ENCODE results near the gene C1orf167.
A peak's percentile ranks its signal among the peaks of the same experiment; 100 is the strongest.

The C1orf167 gene

DNA sequence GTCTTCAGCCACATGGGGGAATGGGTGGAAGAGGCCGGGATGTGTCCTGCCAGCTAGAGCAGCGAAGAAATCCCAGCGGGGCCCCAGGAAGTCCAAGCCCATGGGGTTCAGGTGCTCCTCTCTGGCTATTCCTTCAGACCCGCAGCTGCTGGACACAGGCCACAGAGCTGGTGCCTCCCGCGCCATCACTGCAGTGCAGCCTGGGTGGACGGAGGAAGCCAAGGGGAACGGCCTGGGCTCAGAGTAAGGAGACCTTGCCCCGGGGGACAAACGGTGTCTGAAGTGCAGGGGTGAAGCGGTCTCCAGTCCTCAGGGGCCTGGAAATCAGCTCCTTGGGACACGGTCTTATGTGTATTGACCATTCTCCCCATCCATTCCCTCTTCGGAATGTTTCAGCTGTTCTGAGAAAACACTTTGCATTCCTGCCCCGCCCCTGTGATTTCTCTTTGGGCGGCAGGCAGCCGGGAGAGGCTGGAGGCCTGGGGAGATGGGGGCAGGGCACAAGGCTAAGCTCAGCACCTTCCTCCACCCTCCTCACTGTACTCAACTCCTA, 25.3 kb downstream of the C1orf167 start:
- no peak for DNase-seq

DNA sequence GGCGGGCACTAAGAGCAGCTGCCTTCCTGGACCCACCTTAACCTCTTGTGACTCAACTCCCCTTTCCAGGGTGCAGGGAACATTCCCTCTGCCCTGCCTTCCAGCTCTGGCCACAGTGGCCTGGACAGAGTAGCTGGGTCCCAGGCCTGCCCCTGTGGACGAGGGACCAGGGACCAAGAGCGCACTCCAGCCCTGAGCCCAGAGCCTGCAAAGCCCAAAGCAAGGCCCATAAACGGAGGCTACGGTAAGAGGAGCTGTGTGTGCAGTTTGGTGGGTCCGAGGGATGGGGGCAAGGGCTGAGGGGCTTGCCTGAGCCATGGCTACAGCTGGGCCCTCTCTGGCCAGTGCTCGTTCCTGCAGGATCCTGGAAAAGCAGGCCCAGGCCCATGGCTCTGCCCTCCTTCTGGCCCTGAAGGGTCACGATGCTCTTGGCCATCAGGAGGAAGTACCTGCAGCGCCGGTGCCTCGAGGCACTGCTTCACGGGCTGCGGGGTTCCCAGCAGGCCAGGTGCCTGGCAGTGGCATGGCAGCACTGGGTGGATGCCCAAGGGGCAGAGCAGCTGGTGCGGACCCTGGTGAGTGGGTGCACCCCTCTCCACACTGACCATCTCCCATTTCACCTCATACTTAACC, 25.9 kb downstream of the C1orf167 start:
- no peak for DNase-seq

DNA sequence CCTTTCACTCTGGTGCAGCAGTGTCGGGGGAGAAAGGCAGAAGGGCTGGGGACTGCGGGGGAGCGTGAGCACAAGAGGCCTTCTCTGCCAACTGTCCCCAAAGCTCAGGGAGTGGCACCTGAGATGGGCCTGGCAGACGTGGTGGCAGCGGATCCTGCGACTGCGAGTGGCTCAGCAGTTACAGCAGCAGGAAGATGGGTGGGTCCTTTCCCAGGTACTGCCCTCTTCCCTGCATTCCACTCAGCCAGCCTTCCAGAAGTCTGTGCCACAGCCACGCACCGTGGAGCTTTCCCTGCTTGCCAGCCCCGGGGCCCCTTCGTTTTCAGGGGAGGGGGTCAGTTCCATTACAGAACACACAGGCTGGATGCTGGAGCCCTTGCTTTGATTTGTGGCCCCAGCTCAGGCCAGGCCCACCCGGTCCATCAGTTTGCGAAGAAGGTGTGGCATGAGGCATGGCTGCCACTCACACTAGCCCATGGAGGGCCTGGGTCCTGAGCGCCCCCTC, 26.6 kb downstream of the C1orf167 start:
- no peak for DNase-seq

DNA sequence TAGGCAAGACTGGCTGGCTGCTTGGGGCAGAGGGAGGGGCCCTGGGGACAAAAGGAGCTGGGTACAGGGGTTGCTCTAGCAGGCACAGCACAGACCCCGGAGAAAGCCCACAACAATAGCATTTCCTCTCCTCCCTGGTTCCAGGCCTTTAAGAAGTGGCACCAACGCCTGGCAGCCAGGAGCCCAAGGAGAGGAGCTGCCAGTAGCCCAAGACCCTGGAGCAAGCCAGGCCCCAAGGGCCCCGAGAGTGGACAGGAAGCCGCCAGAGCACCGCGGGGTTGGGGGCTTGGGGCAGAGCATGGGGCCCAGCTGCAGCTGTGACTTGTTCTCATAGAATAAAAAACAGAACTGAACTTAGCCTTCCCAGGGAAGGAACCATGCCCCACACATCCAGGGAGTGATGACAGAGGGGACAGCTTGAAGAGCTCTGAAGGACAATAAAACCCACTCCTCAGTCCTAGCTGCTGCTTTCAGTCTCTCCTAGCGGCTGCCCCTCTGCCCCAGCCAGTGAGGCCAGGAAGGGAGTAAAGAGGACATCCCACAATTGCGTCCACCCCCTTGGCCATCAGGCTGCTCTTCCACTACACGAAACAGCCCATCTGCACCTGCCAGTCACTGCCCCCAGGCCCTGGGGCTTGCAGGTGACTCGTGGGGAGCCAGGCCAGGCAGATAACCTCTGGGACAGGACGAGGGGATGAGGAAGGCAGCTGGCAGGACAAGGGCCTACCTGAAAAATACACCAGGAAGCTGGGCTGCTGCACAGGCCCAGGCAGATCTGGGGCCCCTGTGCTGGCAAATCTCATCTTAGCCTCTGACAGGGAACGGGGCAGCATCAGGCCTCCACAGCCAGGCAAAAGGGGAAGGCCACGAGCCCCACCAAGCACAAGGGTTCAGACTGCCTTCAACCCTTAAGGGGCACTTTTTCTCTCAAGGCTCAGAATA, 27.4 kb downstream of the C1orf167 start:
- no peak for DNase-seq

DNA sequence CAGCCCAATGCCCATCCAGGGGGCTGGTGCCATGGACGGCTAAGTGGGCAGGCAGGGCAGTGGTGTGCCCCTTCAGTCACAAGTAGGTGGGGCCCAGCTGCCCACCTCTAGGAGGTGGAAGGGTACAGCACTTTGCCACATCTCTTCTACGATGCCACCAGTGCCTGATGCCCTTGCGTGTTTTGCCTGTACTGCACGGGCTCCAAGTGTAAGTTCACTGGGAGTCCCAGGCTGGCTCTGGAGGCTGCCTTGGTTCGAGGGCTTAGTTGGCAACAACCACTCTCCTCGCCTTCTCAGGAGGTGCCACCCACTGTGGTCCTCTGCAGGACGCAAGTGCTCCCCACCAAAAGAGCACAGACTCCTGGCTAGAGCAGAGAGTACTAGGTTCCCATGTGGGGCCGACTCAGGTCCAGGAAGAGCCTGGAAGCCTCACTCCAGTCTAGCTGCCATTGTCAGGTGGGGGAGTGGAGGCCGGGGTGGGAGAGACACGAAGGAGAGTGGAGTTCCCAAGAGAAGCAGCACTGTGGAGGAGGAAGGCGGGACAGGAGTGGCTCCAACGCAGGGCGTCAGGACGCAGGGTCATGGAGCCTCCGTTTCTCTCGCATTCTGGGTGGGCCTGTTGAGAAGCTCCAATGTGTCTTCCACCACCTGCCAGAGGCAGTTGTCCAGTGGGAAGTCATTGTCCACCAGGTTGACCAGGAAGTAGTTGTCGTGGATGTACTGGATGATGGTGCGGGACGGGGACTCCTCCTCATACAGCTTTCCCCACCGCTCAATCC, 28.3 kb downstream of the C1orf167 start:
- no peak for DNase-seq

DNA sequence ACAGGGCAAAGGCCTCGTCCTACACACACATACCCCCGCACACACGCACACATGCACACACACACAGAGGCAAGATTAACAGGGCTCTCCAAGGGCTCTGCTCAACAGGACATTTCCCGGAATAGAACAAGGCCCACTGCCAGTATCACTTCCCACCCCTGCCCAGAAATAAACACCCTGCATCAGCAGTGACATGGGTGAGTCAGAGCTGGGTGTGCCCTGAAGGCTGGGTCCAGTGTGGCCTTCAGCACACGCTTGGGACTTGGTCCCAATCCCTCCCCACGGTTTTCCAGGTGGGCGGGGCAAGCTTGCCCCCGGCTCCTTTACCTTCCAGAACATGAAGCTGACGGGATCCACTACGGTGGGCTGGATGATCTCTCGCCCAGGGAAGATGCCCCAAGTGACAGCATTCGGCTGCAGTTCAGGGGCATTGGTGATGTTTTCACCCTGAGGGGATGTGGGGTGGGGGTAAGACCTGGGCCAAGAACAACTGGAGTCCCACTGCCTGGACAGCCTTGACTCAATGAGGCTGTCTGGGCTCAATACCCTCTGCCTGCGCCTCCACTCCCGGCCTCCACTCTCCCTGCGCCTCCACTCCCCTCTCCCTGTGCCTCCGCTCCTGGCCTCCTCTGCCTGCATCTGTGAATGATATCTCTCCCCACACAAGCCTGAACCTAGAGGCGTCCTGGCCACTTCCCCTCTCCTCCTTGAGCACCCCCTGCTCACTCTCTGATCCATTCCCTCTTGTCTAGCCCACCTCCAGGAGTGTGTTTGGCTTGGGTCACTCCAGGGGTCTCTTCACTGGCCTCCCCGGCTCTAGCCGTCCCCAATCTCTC, 29.1 kb downstream of the C1orf167 start:
- DNase-seq, result no peak

DNA sequence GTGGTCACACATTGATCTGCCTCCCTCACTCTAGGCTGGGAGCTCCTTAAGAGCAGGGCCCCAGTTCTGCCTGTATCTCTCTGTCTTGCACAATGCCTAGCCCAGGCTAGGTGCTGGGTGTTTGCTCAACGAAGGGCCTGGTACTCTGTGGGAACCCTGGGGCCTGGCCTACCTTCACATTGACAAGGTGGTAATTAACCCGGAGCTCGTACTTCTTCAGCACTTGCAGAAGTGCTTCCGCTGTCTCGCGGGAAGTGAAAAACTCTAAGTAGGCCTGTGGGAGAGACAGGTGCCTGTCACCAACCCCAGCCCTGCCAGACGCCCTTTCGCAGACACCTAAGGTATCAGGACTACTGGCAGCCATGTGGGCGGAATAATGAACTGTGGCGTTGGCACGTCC, 30.1 kb downstream of the C1orf167 start:
- no peak for DNase-seq

DNA sequence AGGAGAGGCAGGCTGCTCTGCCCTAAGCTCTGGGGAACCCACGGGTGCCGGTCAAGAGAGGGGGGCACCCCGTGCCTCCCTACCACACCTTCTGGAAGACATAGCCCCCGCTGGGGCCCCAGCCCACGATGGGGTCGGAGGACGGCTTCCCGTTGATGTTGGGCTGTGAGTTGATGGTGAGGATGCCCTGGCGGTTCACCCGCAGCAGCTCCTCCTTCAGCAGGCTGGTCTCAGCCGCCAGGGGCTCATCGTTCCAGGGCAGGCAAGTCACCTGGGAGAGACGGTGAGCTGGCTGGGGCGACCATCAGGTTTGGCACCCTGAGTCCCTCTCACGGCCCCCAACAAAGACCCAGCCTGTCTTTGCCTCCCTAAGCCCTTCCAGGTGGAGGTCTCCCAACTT, 31.8 kb downstream of the C1orf167 start:
- DNase-seq, result no peak

DNA sequence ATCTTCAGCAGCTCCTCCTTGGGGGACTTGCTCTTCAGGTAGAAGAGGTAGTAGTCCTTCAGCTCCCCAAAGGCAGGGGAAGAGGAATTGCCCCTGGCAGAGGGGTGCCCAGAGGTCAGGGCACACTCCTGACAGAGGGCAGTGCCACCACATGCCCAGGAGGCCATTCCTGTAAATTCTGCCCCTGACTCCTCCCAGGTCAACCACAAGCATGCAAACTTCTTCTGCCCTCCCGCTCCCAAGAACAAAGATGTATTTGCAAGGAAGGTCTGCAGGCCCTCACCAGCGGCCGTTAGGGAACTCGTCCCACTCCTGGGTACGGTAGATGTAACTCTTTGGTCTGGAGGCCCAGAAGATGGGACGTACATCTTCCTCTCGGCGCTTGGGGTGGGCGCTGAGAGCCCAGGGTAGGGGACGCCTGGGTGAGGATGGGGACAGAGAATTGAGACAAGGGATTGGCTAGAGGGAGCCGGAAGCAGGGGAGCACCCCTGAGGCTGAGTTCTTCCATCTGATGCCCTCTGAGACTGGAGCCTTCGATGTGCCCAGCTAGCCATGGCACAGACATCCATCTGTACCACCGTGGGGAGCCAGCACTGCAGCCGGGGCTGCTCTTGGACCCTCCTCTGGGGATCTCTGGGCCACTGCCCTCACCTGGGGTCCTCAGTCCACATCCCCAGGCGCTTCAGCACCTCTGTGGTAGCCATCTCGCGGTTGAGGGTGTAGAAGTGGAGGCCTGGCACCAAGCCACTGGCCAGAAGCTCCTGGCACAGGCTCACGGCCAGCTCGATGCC, 32.6 kb downstream of the C1orf167 start:
- DNase-seq, result no peak

DNA sequence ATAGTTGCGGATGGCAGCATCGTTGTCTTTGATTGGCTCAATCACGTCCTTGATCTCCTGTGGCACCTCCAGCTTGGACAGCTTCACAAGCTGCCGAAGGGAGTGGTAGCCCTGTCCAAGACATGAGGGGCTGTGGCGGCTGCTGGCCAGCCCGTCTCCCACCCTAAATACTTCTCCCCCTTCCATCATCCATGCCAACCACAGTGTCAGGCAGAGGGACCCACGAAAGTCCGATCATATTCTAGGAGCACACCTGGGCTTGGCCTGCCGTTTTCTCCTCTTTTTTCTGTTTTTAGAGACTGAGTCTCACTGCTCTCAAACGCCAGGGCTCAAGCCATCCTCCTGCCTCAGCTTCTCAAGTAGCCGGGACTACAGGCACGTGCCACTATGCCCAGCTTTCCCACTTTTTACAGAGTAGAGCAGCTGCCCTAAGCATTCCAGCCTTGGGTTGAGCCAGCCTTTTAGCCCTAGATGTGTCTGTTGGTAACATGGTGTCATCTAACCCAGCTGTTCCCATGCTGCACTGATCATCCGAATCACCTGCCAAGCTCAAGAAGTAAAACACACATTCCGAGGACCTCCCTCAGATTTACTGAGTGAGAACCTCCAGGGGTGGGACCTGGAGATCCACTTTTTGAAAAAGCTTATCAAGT, 33.4 kb downstream of the C1orf167 start:
- no peak for DNase-seq

DNA sequence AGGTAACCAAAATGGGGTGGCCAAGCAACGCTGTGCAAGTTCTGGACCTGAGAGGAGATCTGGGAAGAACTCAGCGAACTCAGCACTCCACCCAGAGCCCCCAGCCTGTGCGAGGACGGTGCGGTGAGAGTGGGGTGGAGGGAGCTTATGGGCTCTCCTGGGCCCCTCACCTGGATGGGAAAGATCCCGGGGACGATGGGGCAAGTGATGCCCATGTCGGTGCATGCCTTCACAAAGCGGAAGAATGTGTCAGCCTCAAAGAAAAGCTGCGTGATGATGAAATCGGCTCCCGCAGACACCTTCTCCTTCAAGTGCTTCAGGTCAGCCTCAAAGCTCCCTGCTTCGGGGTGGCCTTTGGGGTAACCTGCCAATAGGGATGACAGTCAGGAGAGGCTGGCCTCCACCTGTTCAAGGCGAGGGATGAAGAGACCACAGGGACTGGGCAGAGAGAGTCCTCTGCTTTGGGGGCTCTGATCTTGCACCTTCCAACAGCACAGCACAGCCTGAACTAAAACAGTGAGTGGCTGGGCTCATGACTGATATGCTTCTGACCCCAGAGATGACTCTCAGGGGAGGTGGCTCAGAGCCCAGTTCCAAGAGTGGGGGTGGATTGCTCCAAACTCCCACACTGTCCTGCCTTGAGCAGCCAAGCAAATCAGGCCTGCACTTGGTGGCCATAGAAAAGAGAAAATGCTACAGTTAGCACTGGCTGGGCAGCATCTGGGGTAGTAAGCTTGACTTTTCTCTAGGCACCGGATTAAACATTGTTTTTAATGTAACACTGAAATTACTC, 34.2 kb downstream of the C1orf167 start:
- DNase-seq, result no peak

DNA sequence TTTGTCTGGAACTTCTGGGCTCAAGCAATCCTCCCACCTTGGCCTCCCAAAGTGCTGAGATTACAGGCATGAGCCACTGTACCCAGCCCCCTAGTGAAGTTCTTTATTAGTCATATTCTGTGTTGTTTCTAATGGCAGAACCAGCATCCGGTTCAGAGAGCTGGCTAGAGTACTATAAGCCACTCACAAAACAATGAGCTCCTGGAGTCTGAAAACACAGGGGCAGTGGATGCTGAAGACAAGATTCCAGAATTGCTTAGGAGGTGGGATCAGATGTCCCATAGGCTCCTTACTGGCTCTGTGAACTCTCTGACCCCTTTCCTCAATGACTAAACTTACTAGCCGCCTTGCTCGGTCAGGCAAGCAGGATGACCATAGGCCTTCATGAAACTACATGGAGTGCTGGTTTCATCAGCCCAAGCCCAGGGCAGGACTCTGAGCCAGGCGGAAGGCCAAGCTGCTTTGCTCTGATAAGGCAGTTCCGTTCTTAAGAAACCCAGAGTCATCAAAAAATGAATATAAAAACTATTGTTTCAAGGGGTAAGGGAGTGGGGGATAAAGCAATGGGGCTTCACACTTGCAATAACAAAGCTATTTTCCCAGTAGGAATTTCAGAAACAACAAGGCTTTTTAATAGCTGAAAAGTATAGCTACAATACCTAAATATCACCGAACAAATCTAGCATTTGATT, 35.7 kb downstream of the C1orf167 start:
- no peak for DNase-seq

DNA sequence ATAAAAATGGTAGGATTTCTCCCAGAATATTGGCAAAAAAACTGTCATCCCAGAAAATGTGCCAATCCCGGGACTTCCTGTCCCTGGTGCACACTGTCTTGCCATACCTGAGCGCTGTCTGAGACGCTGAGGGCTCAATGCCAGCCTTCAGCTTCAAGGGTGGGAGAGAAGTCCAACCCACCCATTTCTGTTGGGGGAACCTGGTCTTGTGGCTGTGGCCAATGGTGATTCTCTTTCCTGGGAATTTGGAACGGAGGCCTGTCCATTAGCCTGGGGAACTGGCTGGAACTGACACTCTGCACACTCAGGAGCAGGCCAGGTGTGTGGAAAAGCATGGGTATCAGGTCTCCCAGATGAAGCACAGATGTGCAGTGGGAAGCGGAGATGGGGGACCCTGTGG, 37.1 kb downstream of the C1orf167 start:
- no peak for DNase-seq

DNA sequence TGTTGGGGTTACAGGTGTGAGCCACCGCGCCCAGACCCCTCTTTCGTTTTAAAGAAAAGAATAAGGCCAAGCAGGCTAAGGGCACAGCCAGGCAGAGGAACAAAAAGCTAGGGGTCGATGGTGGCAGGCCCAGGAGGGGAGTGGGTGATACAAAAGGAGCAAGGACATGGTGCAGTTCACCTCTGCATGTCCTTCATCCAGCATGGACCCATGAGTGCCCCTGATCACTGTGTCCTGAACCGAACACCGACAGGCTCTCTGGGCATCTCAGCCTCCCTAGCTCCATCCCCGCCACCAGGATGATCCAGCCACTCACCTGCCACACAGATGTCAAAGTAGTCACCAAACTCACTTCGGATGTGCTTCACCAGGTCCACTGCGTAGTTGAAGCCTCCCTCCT, 37.9 kb downstream of the C1orf167 start:
- no peak for DNase-seq

DNA sequence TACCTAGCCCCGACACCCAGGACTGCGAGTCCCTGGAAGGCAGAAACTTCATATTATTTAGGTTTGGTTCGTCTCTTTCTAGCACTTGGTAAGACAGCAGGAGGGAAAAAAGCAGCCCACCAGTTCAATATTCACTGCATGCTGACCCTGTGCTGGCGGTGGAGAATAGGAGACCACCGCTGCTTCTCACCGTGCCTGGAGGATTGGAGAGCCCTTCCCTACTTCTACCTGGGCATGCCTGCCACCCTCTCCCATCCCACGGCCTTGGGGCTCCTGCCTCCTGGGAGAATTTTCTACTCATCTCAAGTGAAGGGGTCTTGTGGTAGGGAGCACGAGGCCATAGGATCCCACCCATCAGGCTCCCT, 38.4 kb downstream of the C1orf167 start:
- DNase-seq, result no peak

DNA sequence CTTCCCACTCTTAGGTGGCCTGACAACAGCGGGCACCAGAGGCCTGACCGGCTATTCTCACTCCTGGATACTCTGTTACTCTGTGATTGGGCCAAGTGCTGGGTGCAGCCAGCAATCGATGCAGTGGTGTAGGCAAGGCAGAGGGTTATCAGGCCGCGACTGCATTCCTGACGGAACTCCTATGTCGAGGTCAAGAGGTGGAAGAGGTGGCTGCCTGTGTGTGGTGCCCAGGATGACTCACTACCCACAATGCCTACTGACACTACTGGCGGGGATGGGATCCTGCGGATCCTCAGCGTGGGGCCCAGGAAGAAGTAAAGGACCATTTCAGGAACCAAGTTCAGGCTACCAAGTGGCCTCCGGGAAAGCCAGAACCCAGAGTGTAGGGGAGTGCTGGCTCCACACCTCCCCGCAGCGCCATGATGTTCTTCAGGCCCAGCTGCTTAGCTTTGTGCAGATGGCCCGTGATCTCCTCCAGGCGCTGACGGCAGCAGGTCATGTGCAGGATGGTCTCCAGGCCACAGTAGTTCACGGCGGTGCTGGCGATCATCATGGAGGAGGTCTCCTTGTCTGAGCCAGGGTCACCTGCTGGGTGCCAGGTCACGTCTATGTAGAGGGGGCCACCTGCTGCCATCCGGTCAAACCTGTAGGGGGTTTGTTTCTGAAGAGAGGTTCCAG, 38.9 kb downstream of the C1orf167 start:
- DNase-seq, result no peak

DNA sequence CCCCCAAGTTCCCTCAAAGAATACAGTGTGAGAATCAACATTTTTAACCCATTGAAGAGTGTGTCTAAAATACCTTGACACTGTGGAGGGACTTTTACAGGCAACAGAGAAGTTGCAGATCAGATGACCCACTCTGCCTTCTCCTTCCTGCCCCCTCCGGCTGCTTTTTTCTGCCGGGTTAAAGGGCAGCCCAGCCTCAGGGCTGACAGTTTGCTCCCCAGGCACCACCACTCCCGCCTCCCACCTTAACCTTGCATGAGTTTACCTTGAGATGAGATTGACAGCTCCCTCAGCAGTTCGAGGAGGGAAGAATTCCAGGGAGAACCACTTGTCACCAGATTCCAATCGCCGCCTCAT, 40.6 kb downstream of the C1orf167 start:
- DNase-seq, result no peak

DNA sequence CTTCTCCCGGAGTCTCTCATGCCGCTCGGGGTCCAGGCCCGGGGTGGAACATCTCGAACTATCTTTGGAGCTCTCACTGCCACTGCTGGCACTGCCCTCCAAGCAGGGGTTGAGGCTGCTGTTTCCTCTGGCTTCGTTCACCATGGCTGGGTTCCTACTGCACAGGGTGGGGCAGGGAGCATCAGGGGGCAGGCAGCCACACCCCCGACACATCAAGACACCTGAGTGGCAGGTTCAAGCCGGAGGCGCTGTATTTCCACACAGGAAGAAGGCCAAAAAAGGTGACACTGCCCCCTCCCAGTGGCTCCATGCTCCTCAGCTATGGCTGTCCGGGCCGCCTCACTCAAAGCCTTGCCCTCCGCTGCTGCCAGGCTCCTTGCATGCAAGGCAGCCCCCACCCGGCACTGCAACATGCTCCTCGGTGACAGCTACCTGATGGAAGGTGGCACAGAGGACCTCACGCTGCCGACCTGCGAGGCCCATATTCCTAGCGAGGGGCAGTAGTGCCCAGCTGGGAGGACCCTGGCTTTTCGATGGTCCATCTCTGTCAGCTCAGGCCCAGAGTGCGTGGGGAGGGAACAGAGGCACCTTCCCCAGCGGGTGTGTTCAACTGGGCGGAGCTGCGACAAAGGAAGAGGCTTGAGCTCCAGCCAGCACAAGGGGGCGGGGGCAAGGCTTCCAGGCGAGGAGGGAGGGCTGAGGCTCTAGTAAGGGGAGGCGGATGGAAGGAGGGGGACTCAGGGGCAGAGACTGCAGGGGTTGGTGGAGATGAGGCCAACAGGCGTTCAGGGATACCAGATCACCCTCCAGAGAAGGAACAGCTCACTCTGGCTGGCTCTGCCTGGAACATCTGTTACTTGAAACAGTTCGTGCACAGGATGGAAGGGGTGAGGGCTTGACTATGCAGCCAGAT, 41.2 kb downstream of the C1orf167 start:
- peak; percentile 85 for DNase-seq
